AG04450 (cell line): ENCODE measurements around the gene CLDN5. TPM values are rescaled to one million over a fixed set of nuclear protein-coding genes. Genes with fewer than 3 reads are reported as not detected.

ENCODE experiments used
- CTCF ChIA-PET: fragments of 300-600, 350-600 bp; formaldehyde crosslinking; extraction: SDS; loops from one replicate; lab custom pipeline; 2022; ENCODE audit warnings: antibody characterized with exemption, inconsistent platforms; lab: Charles Lee
- POLR2A ChIA-PET: fragments of 350-600 bp; formaldehyde crosslinking; extraction: SDS; loops from one replicate; lab custom pipeline; 2021; ENCODE audit warnings: antibody characterized with exemption, inconsistent platforms; lab: Yijun Ruan, JAX
- DNase-seq: peaks from one replicate; pipeline ENCODE4 v3.0.0-alpha.2; 2011; ENCODE audit warnings: low read depth, low spot score
- H3K27ac ChIP-seq: one replicate; pipeline ENCODE4 v1.5.1; 2012; ENCODE audit warnings: low read depth, low read length, control low read depth
- H3K27me3 ChIP-seq: one replicate; pipeline ENCODE4 v1.6.0; 2012; ENCODE audit warnings: low read length; ENCODE audit not compliant: control insufficient read depth, insufficient read depth
- H3K4me3 ChIP-seq: 2 replicates; pipeline ENCODE4 v1.5.1; 2011; ENCODE audit warnings: mild to moderate bottlenecking, low read depth, low read length, control low read depth
- H3K9me3 ChIP-seq: 2 replicates; pipeline ENCODE4 v1.5.1; 2012; ENCODE audit warnings: low read length; ENCODE audit not compliant: control insufficient read depth, insufficient read depth
- CTCF ChIP-seq: IDR thresholded peaks from 2 replicates; pipeline ENCODE4 v1.5.1; 2011; ENCODE audit warnings: low read depth, low read length, control low read depth, inconsistent platforms
- polyA plus RNA-seq: library from polyadenylated mRNA; depleted of rRNA; stranded (reverse); fragments of >200 nt; gene quantifications from 2 replicates; pipeline ENCODE4 v1.2.3, GENCODE V29; 2011

The CLDN5 gene
- polyA plus RNA-seq, 1 experiment = not detected

- H3K27me3 ChIP-seq = no peaks in the 10 kb centered on the region
- no peaks in the 10 kb centered on the region for H3K9me3 ChIP-seq
- H3K4me3 ChIP-seq = no peak overlapping the region
- ChIA-PET POLR2A (no interaction called here), CTCF (interaction anchor here (1.0 kb wide), 1 partner anchor 133 kb away, joined by 9 read pairs; no protein-coding TSS in a partner anchor)
- TF ChIP-seq CTCF = no peak
- peak overlapping the region; percentile 65 for H3K27ac ChIP-seq
- DNase-seq = peak; percentile 78
Measured at GRCh38 chr22:19497245-19497644, 27.0 kb downstream of the CLDN5 start.

GRCh38 chr22:19496324-19496630 is 27.9 kb downstream of the CLDN5 start:
- H3K4me3 ChIP-seq = no peak overlapping the region
- POLR2A ChIA-PET = no interaction called here
- no peak for TF ChIP-seq CTCF
- H3K27ac ChIP-seq = no peak overlapping the region
- no peaks in the 10 kb centered on the region for H3K9me3 ChIP-seq
- CTCF ChIA-PET = interaction anchor here (0.6 to 2.8 kb wide), 2 partner anchors 133 to 290 kb away, joined by 3 to 27 read pairs; no protein-coding TSS in a partner anchor
- no peak for DNase-seq
- no peaks in the 10 kb centered on the region for H3K27me3 ChIP-seq

GRCh38 chr22:19495562-19496323 is 28.5 kb downstream of the CLDN5 start:
- H3K27ac ChIP-seq = no peak overlapping the region
- no peak overlapping the region for H3K4me3 ChIP-seq
- no peaks in the 10 kb centered on the region for H3K9me3 ChIP-seq
- CTCF ChIA-PET = interaction anchor here (0.6 to 2.8 kb wide), 2 partner anchors 134 to 290 kb away, joined by 3 to 27 read pairs; no protein-coding TSS in a partner anchor
- H3K27me3 ChIP-seq = no peaks in the 10 kb centered on the region
- no peak for DNase-seq
- POLR2A ChIA-PET = no interaction called here
- TF ChIP-seq CTCF = peak; percentile 38

- ChIA-PET CTCF (interaction anchor here (2.8 kb wide), 1 partner anchor 135 kb away, joined by 27 read pairs; no protein-coding TSS in a partner anchor), POLR2A (no interaction called here)
- TF ChIP-seq CTCF = no peak
- H3K27me3 ChIP-seq = no peaks in the 10 kb centered on the region
- H3K4me3 ChIP-seq = no peak overlapping the region
- no peaks in the 10 kb centered on the region for H3K9me3 ChIP-seq
- H3K27ac ChIP-seq = no peak overlapping the region
- DNase-seq = no peak
Measured at GRCh38 chr22:19494676-19495173, 29.5 kb downstream of the CLDN5 start.

GRCh38 chr22:19494001-19494560 is 30.1 kb downstream of the CLDN5 start:
- H3K9me3 ChIP-seq = no peaks in the 10 kb centered on the region
- DNase-seq = no peak
- no peak overlapping the region for H3K27ac ChIP-seq
- no peak overlapping the region for H3K4me3 ChIP-seq
- H3K27me3 ChIP-seq = no peaks in the 10 kb centered on the region
- CTCF ChIA-PET = interaction anchor here (2.8 kb wide), 1 partner anchor 136 kb away, joined by 27 read pairs; no protein-coding TSS in a partner anchor
- POLR2A ChIA-PET = no interaction called here
- no peak for TF ChIP-seq CTCF
